Adrenal gland (tissue), 12 donors: ENCODE results near the gene PLXNA2. TPM values are rescaled to one million over a fixed set of nuclear protein-coding genes. Genes with fewer than 3 reads are reported as not detected.

ENCODE experiments used
- DNase-seq, 7 donors: peaks; one replicate each; pipeline ENCODE4 v3.0.0-alpha.2; 2019 to 2020
- H3K27ac ChIP-seq, 5 donors: fragments of 200-600 bp; sonication (generic) in 4 of 5; 1 replicate in 3 of 5; 2 replicates in 2 of 5; pipeline versions ENCODE4 v1.5.1 to v1.8.0; 2016 to 2020; ENCODE audit warnings: mild to moderate bottlenecking in 1 of 5
- H3K27me3 ChIP-seq: fragments of 200-600 bp; 2 replicates; pipeline ENCODE4 v1.8.0; 2021
- H3K36me3 ChIP-seq, 2 donors: fragments of 200-600 bp; replicated peaks in 1 of 2; 1 replicate in 1 of 2; 2 replicates in 1 of 2; pipeline versions ENCODE4 v1.5.1 to v1.8.0; 2018 to 2022
- H3K4me1 ChIP-seq, 2 donors: fragments of 200-600 bp; replicated peaks in 1 of 2; 1 replicate in 1 of 2; 2 replicates in 1 of 2; pipeline versions ENCODE4 v1.5.1 to v1.8.0; 2018 to 2021
- H3K4me3 ChIP-seq, 4 donors: fragments of 200-600 bp; sonication (generic) in 3 of 4; one replicate each; pipeline ENCODE4 v1.5.1; 2016 to 2018
- H3K9me3 ChIP-seq, 3 donors: fragments of 200-600 bp; sonication (generic) in 1 of 3; replicated peaks in 1 of 3; 1 replicate in 2 of 3; 2 replicates in 1 of 3; pipeline versions ENCODE4 v1.5.1 to v1.8.0; 2016 to 2021
- POLR2A ChIP-seq, 2 donors: fragments of 450-650 bp; IDR thresholded peaks; one replicate each; pipeline ENCODE4 v1.6.1; 2017; ENCODE audit warnings: antibody characterized with exemption in 2 of 2, mild to moderate bottlenecking in 2 of 2, moderate library complexity in 1 of 2
- WGBS, 4 donors: extraction: QIAGEN DNeasy Blood & Tissue Kit in 2 of 4; methylation state at CpG; one replicate each; pipeline versions ENCODE4 v1.1.5 to v1.1.7; 2013 to 2017; 5-methylcytosine and 5-hydroxymethylcytosine counted together
- intact Hi-C, 2 donors: fragments of 100-400 bp; cut with DNase I; formaldehyde crosslinking; loops; one replicate each; pipeline versions ENCODE4 v1.14.1 to v1.15.0; 2022 to 2023
- polyA plus RNA-seq, 3 donors: library from polyadenylated mRNA; stranded (reverse); fragments of 200-250 nt in 2 of 3; fragments of 350-450 nt in 1 of 3; fragmentation: Illumina TruSeq in 1 of 3; extraction: RNeasy Lipid Tissue Mini Kit (QIAGEN cat#74804) in 1 of 3; gene quantifications; one replicate each; pipeline ENCODE4 v1.2.3, GENCODE V29; 2013 to 2014
- total RNA-seq, 9 donors: library from RNA; depleted of rRNA in 4 of 9; stranded (reverse); fragments of >200 nt in 4 of 9; fragments of 120-200 nt in 1 of 9; fragmentation: NEBNext Ultra II Directional in 1 of 9; extraction: Animal tissue kit (Norgen Biotek cat#: 25700) in 1 of 9; gene quantifications; one replicate each; pipeline versions ENCODE4 v1.1.0 to v1.2.4, GENCODE V29; 2013 to 2023
- TF ChIP-seq, protein P1 (sequence below), 6 experiments: fragments of 450-650 bp in 4 of 6; fragments of 200-600 bp in 2 of 6; sonication (generic) in 1 of 6; IDR thresholded peaks; 1 replicate in 5 of 6; 2 replicates in 1 of 6; pipeline versions ENCODE4 v1.5.1 to v1.8.0; 2016 to 2021; ENCODE audit warnings: antibody characterized with exemption in 6 of 6, mild to moderate bottlenecking in 2 of 6, moderate library complexity in 1 of 6
- donor health status: healthy with polysubstance abuse.
- donor health status: Bipolar disorder and iron deficiency.
- donor health status: DM: yes; HTN: yes; CAD: no.
- donor health status: DM: no; HTN: no; CAD: no.
- donor health status: DM: no; HTN: no; CAD: no.
- donor health status: DM: yes; HTN: yes; CAD: no.

PLXNA2 gene
- total and polyA plus RNA-seq, 12 donors, result 2.7 to 9.4 (median 4.5) TPM

DNA sequence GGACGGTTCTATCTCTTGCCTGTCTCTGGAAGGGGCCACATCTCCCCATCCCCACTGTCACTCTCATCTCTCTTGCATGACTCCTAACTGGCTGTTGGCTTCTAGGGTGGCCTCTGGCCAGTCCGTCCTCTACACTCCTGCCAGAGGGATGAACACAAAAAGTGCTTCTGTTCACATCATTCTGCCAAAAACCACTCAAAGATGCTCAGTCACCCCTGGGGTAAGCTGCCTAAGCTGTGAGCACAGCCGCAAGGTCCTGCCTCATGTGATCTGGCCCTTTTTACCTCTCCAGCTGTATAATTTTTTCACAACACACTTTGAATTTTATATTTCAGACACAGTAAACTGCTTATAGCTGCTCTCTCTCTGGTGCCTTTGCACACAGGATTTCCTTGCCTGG lies 235.7 kb downstream of the PLXNA2 start:
- Histone ChIP-seq H3K27ac (peak overlapping the region in 2 of 5 donors; percentile 58 to 60), H3K27me3 (no peaks in the 10 kb centered on the region), H3K4me3 (no peak overlapping the region), H3K36me3 (no peaks in the 10 kb centered on the region), H3K4me1 (peaks cover 0 to 10% of the 10 kb centered on the region in 2 donors), H3K9me3 (no peaks in the 10 kb centered on the region)
- DNase-seq, result no peak
- intact Hi-C loops, result no loop called here
- WGBS, 4 donors, result 84 to 91% (median 85%) methylated on average over 3 of the region's 3 CpGs
- TF ChIP-seq POLR2A (IDR thresholded peaks at IDR 0.05), result no peak
- TF ChIP-seq, protein P1, sequence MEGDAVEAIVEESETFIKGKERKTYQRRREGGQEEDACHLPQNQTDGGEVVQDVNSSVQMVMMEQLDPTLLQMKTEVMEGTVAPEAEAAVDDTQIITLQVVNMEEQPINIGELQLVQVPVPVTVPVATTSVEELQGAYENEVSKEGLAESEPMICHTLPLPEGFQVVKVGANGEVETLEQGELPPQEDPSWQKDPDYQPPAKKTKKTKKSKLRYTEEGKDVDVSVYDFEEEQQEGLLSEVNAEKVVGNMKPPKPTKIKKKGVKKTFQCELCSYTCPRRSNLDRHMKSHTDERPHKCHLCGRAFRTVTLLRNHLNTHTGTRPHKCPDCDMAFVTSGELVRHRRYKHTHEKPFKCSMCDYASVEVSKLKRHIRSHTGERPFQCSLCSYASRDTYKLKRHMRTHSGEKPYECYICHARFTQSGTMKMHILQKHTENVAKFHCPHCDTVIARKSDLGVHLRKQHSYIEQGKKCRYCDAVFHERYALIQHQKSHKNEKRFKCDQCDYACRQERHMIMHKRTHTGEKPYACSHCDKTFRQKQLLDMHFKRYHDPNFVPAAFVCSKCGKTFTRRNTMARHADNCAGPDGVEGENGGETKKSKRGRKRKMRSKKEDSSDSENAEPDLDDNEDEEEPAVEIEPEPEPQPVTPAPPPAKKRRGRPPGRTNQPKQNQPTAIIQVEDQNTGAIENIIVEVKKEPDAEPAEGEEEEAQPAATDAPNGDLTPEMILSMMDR (IDR thresholded peaks at IDR 0.05), result no peak

DNA sequence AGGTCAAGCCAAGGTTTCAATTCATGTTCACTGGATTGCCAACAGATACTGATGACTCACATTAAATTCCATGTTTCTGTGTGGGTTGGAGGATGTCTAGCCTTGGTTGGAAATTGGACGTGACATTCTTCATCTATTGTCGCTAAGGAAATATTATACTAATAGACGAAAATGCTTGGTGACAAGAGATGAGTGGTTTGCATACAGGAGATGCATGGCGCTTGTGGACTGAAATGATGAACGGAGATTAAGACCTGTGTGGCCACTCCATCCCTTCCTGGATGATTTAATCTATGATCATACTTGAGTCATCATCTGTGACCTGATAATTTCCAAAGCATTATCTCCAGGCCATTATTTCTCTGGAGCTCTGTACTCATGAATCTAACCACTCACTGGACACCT lies 236.2 kb downstream of the PLXNA2 start:
- WGBS, 4 donors, result 41 to 56% (median 49%) methylated on average over 5 of the region's 5 CpGs

DNA sequence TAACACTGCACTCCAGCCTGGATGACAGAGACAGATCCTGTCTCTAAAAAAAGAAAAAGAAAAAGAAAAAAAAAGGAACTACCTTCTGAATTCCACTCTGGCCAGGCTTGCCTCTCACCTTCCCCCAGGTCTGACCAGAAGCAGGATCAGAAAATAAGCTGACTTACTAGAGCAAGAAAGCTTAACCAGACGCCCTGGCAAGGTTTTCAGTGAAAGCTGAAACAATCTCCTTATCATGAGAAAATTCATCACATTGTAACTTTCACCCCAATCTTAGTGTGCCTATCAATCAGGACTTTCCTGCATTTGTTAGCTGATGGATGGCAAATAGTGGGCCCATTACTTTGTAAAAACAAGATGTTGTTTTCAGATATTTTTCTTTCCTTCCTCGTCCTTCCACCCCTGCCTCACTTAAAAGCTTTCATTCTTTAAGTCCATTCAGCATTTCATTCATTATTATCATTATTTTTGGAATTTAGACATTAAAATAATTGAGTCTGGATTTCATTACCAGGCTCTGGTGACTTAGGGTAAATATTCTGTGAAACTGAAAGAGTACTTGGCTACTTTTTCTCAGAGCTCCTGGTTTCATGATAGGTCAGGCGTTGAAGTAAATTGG lies 236.8 kb downstream of the PLXNA2 start:
- no peak for DNase-seq
- Histone ChIP-seq H3K27ac (peak overlapping the region in 2 of 5 donors; percentile 58 to 60), H3K27me3 (no peaks in the 10 kb centered on the region), H3K4me3 (no peak overlapping the region), H3K4me1 (peaks cover 0 to 10% of the 10 kb centered on the region in 2 donors), H3K9me3 (no peaks in the 10 kb centered on the region), H3K36me3 (no peaks in the 10 kb centered on the region)
- intact Hi-C loops, result no loop called here
- 57 to 70% (median 62%) methylated on average over 3 of the region's 3 CpGs for WGBS, 4 donors
- TF ChIP-seq, protein P1 (IDR thresholded peaks at IDR 0.05), result no peak
- TF ChIP-seq POLR2A (IDR thresholded peaks at IDR 0.05), result no peak

More for the DNA sequence above, 236.2 kb downstream of the PLXNA2 start:
- no peaks in the 10 kb centered on the region for H3K9me3 ChIP-seq
- no peaks in the 10 kb centered on the region for H3K27me3 ChIP-seq
- H3K4me1 ChIP-seq, result peaks cover 0 to 10% of the 10 kb centered on the region in 2 donors
- no peak overlapping the region for H3K4me3 ChIP-seq
- intact Hi-C loops, result no loop called here
- H3K36me3 ChIP-seq, result no peaks in the 10 kb centered on the region
- TF ChIP-seq POLR2A (IDR thresholded peaks at IDR 0.05), result no peak
- TF ChIP-seq, protein P1 (IDR thresholded peaks at IDR 0.05), result no peak
- H3K27ac ChIP-seq, result peak overlapping the region in 2 of 5 donors; percentile 58 to 60
- peak in 3 of 7 donors; percentile 26 to 43 (median 35) for DNase-seq

DNA sequence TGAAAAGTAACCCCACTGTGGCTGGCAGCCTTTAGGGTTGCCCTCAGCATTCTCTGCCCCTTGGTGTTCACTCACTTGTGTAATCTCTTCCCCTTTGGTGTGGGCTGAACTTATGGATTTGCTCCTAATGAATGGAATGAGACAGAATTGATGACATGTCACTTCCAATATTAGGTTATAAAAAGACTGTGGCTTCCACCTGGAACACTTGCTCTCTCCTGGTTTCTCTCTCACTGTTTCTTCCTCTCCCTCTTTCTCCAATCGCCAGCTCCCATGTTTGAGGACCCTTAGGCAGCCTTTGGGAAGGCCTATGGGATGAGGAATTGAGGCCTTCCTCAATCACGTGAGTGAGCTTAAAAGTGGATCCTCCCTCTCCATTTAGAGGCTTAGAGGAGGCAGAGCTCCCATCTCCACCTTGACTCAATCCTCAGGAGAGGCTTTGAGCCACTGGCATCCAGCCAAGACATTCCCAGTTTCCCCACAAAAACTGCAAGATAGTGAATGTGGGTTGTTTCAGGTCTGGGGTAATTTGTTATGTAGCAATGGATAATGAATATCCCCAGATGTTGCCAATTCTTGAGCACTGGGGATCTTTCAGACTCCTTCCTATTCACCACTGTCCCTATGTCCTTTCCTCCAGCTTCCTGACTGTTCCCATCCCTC lies 237.8 kb downstream of the PLXNA2 start:
- Histone ChIP-seq H3K27ac (no peak overlapping the region), H3K36me3 (no peaks in the 10 kb centered on the region), H3K4me1 (peaks cover 0 to 10% of the 10 kb centered on the region in 2 donors), H3K9me3 (no peaks in the 10 kb centered on the region), H3K4me3 (no peak overlapping the region), H3K27me3 (no peaks in the 10 kb centered on the region)
- WGBS, 4 donors, result 94 to 97% (median 95%) methylated on average over 2 of the region's 2 CpGs
- no peak for TF ChIP-seq POLR2A (IDR thresholded peaks at IDR 0.05)
- TF ChIP-seq, protein P1 (IDR thresholded peaks at IDR 0.05), result no peak
- intact Hi-C loops, result no loop called here
- no peak for DNase-seq
